Endodermal cell (in vitro differentiated cells): Measurements from ENCODE around the gene FADS2. TPM values are rescaled to one million over a fixed set of nuclear protein-coding genes. Genes with fewer than 3 reads are reported as not detected.

ENCODE experiments used
- DNase-seq: peaks from one replicate; pipeline ENCODE4 v3.0.0-alpha.2; 2017
- H3K27ac ChIP-seq: 2 replicates; pipeline ENCODE4 v1.5.1; 2013; ENCODE audit warnings: mild to moderate bottlenecking, low read depth, low read length, moderate library complexity
- H3K27me3 ChIP-seq: 2 replicates; pipeline ENCODE4 v1.6.1; 2013; ENCODE audit warnings: mild to moderate bottlenecking, low read length, moderate library complexity; ENCODE audit not compliant: insufficient read depth, control insufficient read depth, poor library complexity, severe bottlenecking
- H3K36me3 ChIP-seq: 2 replicates; pipeline ENCODE4 v1.7.0; 2013; ENCODE audit warnings: mild to moderate bottlenecking, low read length, moderate library complexity; ENCODE audit not compliant: control insufficient read depth, insufficient read depth
- H3K4me1 ChIP-seq: one replicate; pipeline ENCODE4 v1.7.0; 2013; ENCODE audit warnings: low read length; ENCODE audit not compliant: control insufficient read depth, insufficient read depth
- H3K4me3 ChIP-seq: 2 replicates; pipeline ENCODE4 v1.5.1; 2013; ENCODE audit warnings: mild to moderate bottlenecking, low read length, moderate library complexity
- H3K9ac ChIP-seq: 2 replicates; pipeline ENCODE4 v1.6.1; 2013; ENCODE audit warnings: mild to moderate bottlenecking, low read length, moderate library complexity; ENCODE audit not compliant: poor library complexity, severe bottlenecking; ENCODE audit errors: extremely low read depth
- H3K9me3 ChIP-seq: 2 replicates; pipeline ENCODE4 v1.6.1; 2013; ENCODE audit warnings: mild to moderate bottlenecking, low read length, moderate library complexity; ENCODE audit not compliant: control insufficient read depth
- H3K27ac Mint-ChIP-seq: 2 replicates; pipeline ENCODE4 v1.8.0; 2020; ENCODE audit warnings: mixed read lengths
- H3K27me3 Mint-ChIP-seq: 2 replicates; pipeline ENCODE4 v1.8.0; 2021; ENCODE audit warnings: mild to moderate bottlenecking, mixed read lengths; ENCODE audit not compliant: insufficient read depth
- H3K36me3 Mint-ChIP-seq: 2 replicates; pipeline ENCODE4 v1.8.0; 2020; ENCODE audit warnings: low read depth, mixed read lengths
- H3K4me1 Mint-ChIP-seq: 2 replicates; pipeline ENCODE4 v1.8.0; 2020; ENCODE audit warnings: mixed read lengths
- H3K4me3 Mint-ChIP-seq: 2 replicates; pipeline ENCODE4 v1.8.0; 2020; ENCODE audit warnings: mild to moderate bottlenecking, moderate library complexity, mixed read lengths
- H3K9me3 Mint-ChIP-seq: 2 replicates; pipeline ENCODE4 v1.8.0; 2020; ENCODE audit warnings: mild to moderate bottlenecking, mixed read lengths
- WGBS, 2 experiments: methylation state at CpG; one replicate each; pipeline versions ENCODE4 v1.1.5 to v1.1.7; 2013; ENCODE audit warnings: missing lambda C conversion rate in 2 of 2, mixed read lengths in 1 of 2; ENCODE audit not compliant: insufficient coverage in 1 of 2, insufficient read length in 1 of 2; 5-methylcytosine and 5-hydroxymethylcytosine counted together
- total RNA-seq, 2 donors: library from RNA; stranded (reverse); fragmentation: NEBNext Ultra II Directional in 1 of 2; extraction: Animal tissue kit (Norgen Biotek cat#: 25700) in 1 of 2; gene quantifications; 2 replicates in 1 of 2; 3 replicates in 1 of 2; pipeline ENCODE4 v1.2.1, GENCODE V29; 2021
- TF ChIP-seq, protein P1 (sequence below): fragments of 200-600 bp; sonication (generic); conservative IDR thresholded peaks from 2 replicates; pipeline ENCODE4 v1.5.0; 2021; ENCODE audit warnings: antibody characterized with exemption, mild to moderate bottlenecking

The FADS2 gene
- total RNA-seq, 2 donors from 2014 or later = 344 to 381 TPM

DNA sequence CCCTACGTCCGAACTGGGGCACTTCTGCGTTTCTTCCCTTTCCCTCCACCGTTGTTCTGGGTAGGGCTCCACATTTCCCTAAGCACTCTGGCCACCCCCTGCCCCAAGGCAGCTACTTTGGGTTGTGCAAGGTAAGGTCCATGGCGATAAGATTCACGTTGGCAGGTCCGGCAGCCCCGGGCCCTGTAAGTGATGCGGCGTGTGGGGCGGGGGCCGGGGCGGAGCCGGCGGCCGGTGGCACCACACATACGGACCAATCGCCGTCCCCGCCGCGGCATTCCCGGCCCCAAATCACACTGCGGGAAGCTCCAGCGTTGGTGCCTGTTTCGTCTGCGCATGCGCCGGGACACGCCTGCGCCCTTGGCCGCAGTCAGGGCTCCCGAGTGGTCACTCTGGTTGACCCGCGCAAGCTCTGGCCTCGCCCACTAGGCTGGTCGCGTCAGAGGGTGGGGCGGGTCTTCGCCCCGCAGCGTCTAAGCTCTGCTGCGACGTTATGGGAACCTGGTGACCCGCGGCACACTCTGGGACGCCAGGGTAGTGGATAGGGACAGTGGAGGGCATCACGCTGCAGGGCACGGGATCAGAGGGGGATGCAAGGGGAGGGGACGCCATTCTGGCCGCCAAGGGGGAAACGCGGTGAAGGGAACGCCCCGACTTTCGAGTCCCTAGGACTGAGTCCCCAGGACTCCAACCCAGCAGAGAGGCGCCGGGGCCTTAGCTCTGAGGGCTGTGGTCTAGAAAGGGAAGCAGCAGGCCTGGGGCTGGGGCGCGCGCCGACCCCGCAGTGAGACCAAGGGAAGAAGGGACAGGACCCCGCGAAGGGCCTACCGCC lies 12.9 kb upstream of the FADS2 start:
- Mint-ChIP-seq H3K27ac (peak overlapping the region; percentile 100), H3K4me1 (peaks cover 11% of the 10 kb centered on the region), H3K27me3 (no peaks in the 10 kb centered on the region), H3K36me3 (peaks cover 40% of the 10 kb centered on the region), H3K4me3 (peak overlapping the region; percentile 95), H3K9me3 (peaks cover 4% of the 10 kb centered on the region)
- no peaks in the 10 kb centered on the region for H3K9me3 ChIP-seq
- H3K4me3 ChIP-seq = peak overlapping the region; percentile 92
- peak; percentile 99 for DNase-seq
- TF ChIP-seq, protein P1, sequence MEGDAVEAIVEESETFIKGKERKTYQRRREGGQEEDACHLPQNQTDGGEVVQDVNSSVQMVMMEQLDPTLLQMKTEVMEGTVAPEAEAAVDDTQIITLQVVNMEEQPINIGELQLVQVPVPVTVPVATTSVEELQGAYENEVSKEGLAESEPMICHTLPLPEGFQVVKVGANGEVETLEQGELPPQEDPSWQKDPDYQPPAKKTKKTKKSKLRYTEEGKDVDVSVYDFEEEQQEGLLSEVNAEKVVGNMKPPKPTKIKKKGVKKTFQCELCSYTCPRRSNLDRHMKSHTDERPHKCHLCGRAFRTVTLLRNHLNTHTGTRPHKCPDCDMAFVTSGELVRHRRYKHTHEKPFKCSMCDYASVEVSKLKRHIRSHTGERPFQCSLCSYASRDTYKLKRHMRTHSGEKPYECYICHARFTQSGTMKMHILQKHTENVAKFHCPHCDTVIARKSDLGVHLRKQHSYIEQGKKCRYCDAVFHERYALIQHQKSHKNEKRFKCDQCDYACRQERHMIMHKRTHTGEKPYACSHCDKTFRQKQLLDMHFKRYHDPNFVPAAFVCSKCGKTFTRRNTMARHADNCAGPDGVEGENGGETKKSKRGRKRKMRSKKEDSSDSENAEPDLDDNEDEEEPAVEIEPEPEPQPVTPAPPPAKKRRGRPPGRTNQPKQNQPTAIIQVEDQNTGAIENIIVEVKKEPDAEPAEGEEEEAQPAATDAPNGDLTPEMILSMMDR = no peak
- no peaks in the 10 kb centered on the region for H3K4me1 ChIP-seq
- WGBS, 2 experiments = 2 to 3% methylated on average over 28 to 66 of the region's 66 CpGs
- no peaks in the 10 kb centered on the region for H3K27me3 ChIP-seq
- H3K36me3 ChIP-seq = peaks cover 33% of the 10 kb centered on the region
- peak overlapping the region; percentile 97 for H3K27ac ChIP-seq
- peak overlapping the region; percentile 92 for H3K9ac ChIP-seq

DNA sequence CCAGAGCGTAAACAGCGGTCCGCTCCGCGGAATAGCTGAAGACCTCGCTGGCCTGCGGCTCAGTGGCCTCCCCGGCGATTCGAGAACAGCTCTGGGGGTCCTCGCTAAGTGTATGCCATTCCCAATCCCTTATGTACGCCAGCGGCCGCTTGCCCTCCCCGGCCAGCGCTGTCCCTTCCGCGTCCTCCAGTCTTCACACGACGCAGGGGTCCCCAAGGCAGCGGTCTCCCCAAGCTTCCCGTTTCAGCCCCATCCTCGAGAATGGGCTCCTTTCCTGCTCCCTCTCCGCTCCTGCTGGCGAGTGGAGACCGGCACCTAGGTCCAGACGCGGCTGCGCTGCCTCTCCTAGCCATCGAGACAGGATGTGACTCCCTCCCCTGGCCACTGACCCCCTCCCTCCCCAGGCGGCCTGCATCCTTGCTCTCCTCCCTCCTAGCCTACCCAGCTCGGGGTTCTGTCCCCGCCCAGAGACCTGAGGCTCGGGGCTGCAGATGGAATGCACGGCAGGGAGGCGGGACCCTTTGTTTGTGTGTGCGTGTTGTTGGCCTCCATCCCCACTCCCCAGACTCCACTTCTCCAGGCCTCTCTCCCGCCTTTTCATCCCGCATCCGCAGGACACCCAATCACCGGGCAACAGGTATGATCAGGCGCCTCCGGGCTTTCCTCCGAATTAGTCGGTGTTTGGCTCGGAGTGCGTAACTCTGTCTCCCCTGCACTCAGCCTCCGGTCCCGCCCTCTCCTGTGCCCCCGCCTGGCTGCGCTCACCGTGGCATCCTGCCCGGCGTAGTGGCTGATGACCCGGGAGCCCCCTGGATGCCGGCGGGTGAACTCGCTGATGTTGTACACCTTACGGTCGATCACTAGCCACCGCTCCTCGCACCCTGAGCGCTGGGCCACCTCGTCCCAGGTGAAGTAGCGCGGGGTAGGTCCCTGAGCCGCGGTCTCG lies 12.0 kb upstream of the FADS2 start:
- H3K4me3 Mint-ChIP-seq = peak overlapping the region; percentile 95
- H3K9ac ChIP-seq = peak overlapping the region; percentile 92
- peak overlapping the region; percentile 92 for H3K4me3 ChIP-seq
- DNase-seq = peak; percentile 91
- WGBS, 2 experiments = 0 to 1% methylated on average over 43 to 67 of the region's 69 CpGs
- peaks cover 32% of the 10 kb centered on the region for H3K36me3 Mint-ChIP-seq
- H3K4me1 ChIP-seq = no peaks in the 10 kb centered on the region
- no peaks in the 10 kb centered on the region for H3K27me3 ChIP-seq
- H3K9me3 ChIP-seq = no peaks in the 10 kb centered on the region
- peaks cover 11% of the 10 kb centered on the region for H3K4me1 Mint-ChIP-seq
- H3K36me3 ChIP-seq = peaks cover 26% of the 10 kb centered on the region
- peak overlapping the region; percentile 100 for H3K27ac Mint-ChIP-seq
- TF ChIP-seq, protein P1 = no peak
- no peaks in the 10 kb centered on the region for H3K27me3 Mint-ChIP-seq
- H3K9me3 Mint-ChIP-seq = peaks cover 4% of the 10 kb centered on the region
- peak overlapping the region; percentile 97 for H3K27ac ChIP-seq

DNA sequence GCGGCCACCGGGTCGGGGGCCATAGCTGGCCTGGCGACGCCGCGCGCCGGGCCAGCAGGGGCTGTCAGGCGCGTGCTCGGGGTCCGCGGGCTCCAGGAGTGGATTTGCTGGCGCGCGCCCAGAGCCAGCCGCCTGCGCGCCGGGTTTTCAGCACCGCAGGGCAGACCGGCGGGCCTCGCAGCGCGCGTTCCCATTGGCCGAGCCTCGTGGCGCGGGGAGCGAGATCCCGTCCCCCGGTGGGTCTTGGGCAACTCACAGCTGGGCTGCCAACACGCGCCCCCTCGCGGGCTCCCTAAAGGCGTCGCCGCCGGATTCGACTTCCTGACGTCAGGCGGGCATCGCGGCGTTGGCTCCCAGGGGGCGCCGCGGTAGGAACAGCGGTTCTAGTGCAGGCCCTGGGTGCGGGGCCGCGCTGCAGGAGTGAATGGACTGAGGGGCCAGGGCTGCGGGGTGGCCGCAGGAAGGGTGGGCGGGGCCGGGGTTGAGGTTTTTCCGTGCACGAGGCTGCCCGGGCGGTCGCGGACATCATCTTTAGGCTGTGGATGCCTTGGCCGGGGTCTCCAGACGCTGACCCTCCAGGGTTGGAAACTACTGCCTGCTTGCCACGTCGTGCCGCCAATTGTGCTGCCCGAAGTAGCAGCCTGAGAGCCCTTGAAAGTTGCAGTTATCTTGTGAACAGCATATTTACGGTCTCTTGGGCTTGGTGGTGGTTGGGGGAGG lies 11.2 kb upstream of the FADS2 start, which contains the start of gene FADS1:
Gene FADS1 (minus strand): TSS at position 268 of the 720 bp plus-strand sequence. CDS start 74 bp downstream, at position 194.
- Histone ChIP-seq H3K4me3 (peak within 1 kb of the TSS; percentile 92), H3K27me3 (no peaks in the 10 kb centered on the region), H3K9ac (peak within 1 kb of the TSS; percentile 92), H3K9me3 (no peaks in the 10 kb centered on the region), H3K27ac (peak within 1 kb of the TSS; percentile 97), H3K4me1 (no peaks in the 10 kb centered on the region), H3K36me3 (peaks cover 21% of the 10 kb centered on the region)
- Mint-ChIP-seq H3K4me3 (peak within 1 kb of the TSS; percentile 95), H3K9me3 (peaks cover 4% of the 10 kb centered on the region), H3K27ac (peak within 1 kb of the TSS; percentile 100), H3K4me1 (peaks cover 11% of the 10 kb centered on the region), H3K27me3 (no peaks in the 10 kb centered on the region), H3K36me3 (peaks cover 25% of the 10 kb centered on the region)
- 0 to 1% methylated on average over 14 to 73 of the region's 73 CpGs for WGBS, 2 experiments
- TF ChIP-seq, protein P1 = peak; percentile 76
- DNase-seq = peak; percentile 98
